Activated T-helper 1 cell treated with Interleukin-2 at 50 U/mL for 16 hours (primary cell): ENCODE data around the gene CLEC18C.
"Not testable (repeated sequence)": the region's sequence is repeated elsewhere in the genome, so short reads cannot be mapped to it uniquely, and the experiment has no call there.

Experiments used
- DNase-seq: peaks from one replicate; pipeline ENCODE4 v3.0.0-alpha.2; 2020; ENCODE audit warnings: low read depth

Gene CLEC18C

GRCh38 chr16:70218586-70218985 is 45.0 kb downstream of the CLEC18C start:
- DNase-seq: not testable (repeated sequence)

GRCh38 chr16:70222574-70222973 is 49.0 kb downstream of the CLEC18C start:
- DNase-seq: not testable (repeated sequence)

- not testable (repeated sequence) for DNase-seq
Measured at GRCh38 chr16:70223216-70223615, 49.6 kb downstream of the CLEC18C start.

- not testable (repeated sequence) for DNase-seq
Measured at GRCh38 chr16:70223971-70224513, 50.5 kb downstream of the CLEC18C start.

- not testable (repeated sequence) for DNase-seq
Measured at GRCh38 chr16:70224645-70225044, 51.1 kb downstream of the CLEC18C start.

GRCh38 chr16:70225430-70225829 is 51.8 kb downstream of the CLEC18C start:
- not testable (repeated sequence) for DNase-seq

- DNase-seq: not testable (repeated sequence)
Measured at GRCh38 chr16:70226024-70226423, 52.4 kb downstream of the CLEC18C start.

- DNase-seq: not testable (repeated sequence)
Measured at GRCh38 chr16:70231831-70232230, 58.2 kb downstream of the CLEC18C start.
